ENCODE results near the gene ERMP1.

The ERMP1 gene

GRCh38 chr9:5876711-5877110, 43.8 kb upstream of the ERMP1 start:
- no peak for ATAC-seq
- TF ChIP-seq GLIS3 (CRISPR knock-in tag; IDR thresholded peaks at IDR 0.05) (no peak), ESRRG (CRISPR knock-in tag; IDR thresholded peaks at IDR 0.05) (no peak), TOX (CRISPR knock-in tag; IDR thresholded peaks at IDR 0.05; ENCODE audit: borderline replicate concordance) (no peak), POU6F1 (CRISPR knock-in tag; IDR thresholded peaks at IDR 0.05; ENCODE audit: borderline replicate concordance, low read depth) (no peak), ZNF8 (CRISPR knock-in tag; IDR thresholded peaks at IDR 0.05) (no peak)

GRCh38 chr9:5876026-5876425, 43.1 kb upstream of the ERMP1 start:
- TF ChIP-seq OSR1 (CRISPR knock-in tag; IDR thresholded peaks at IDR 0.05), result no peak
- no peak for TF ChIP-seq GLIS3 (CRISPR knock-in tag; IDR thresholded peaks at IDR 0.05)
- TF ChIP-seq ZNF565 (CRISPR knock-in tag; conservative IDR thresholded peaks at IDR 0.05; ENCODE audit: low read depth), result no peak
- no peak for TF ChIP-seq CSDC2 (CRISPR knock-in tag; IDR thresholded peaks at IDR 0.05)
- TF ChIP-seq ZC3H10 (CRISPR knock-in tag; IDR thresholded peaks at IDR 0.05), result no peak
- no peak for TF ChIP-seq ISL1 (CRISPR knock-in tag; IDR thresholded peaks at IDR 0.05)
- TF ChIP-seq TSHZ2 (CRISPR knock-in tag; IDR thresholded peaks at IDR 0.05), result no peak
- ATAC-seq, result no peak

GRCh38 chr9:5874048-5874447, 41.1 kb upstream of the ERMP1 start:
- no peak for ATAC-seq
- TF ChIP-seq TOX (CRISPR knock-in tag; IDR thresholded peaks at IDR 0.05; ENCODE audit: borderline replicate concordance) (no peak), OSR1 (CRISPR knock-in tag; IDR thresholded peaks at IDR 0.05) (no peak), ZNF70 (CRISPR knock-in tag; IDR thresholded peaks at IDR 0.05) (no peak), TCF4 (CRISPR knock-in tag; IDR thresholded peaks at IDR 0.05; ENCODE audit: borderline replicate concordance) (no peak), RARB (CRISPR knock-in tag; IDR thresholded peaks at IDR 0.05) (no peak), POU6F1 (CRISPR knock-in tag; IDR thresholded peaks at IDR 0.05; ENCODE audit: borderline replicate concordance, low read depth) (no peak), PATZ1 (CRISPR knock-in tag; IDR thresholded peaks at IDR 0.05; ENCODE audit: borderline replicate concordance) (no peak), ZFP3 (CRISPR knock-in tag; IDR thresholded peaks at IDR 0.05) (no peak), ZC3H10 (CRISPR knock-in tag; IDR thresholded peaks at IDR 0.05) (no peak), GLIS3 (CRISPR knock-in tag; IDR thresholded peaks at IDR 0.05) (no peak), CSDC2 (CRISPR knock-in tag; IDR thresholded peaks at IDR 0.05) (no peak), ZNF565 (CRISPR knock-in tag; conservative IDR thresholded peaks at IDR 0.05; ENCODE audit: low read depth) (no peak), ZFP30 (CRISPR knock-in tag; IDR thresholded peaks at IDR 0.05) (no peak), ISL1 (CRISPR knock-in tag; IDR thresholded peaks at IDR 0.05) (no peak), BACH2 (CRISPR knock-in tag; IDR thresholded peaks at IDR 0.05; ENCODE audit: borderline replicate concordance) (no peak), SNAI2 (CRISPR knock-in tag; IDR thresholded peaks at IDR 0.05) (no peak), CREB5 (CRISPR knock-in tag; IDR thresholded peaks at IDR 0.05; ENCODE audit: low read depth) (no peak)

Data from SK-N-SH treated with all-trans-retinoic acid at 6 μM for 48 hours (cell line).